T47D (cell line): ENCODE measurements around the gene CACNG8.
"Not testable (repeated sequence)": the region's sequence is repeated elsewhere in the genome, so short reads cannot be mapped to it uniquely, and the experiment has no call there.

Source experiments
- DNase-seq, 2 experiments: peaks; one replicate each; pipeline versions ENCODE4 v3.0.0 to v3.0.0-alpha.2; 2011 to 2012; ENCODE audit warnings: low read depth in 1 of 2, low spot score in 1 of 2
- JUND ChIP-seq: IDR thresholded peaks from 2 replicates; pipeline ENCODE4 v1.6.1; 2012; ENCODE audit warnings: low read depth
- in situ Hi-C: cut with HindIII; loops from 2 replicates; pipeline ENCODE4 v1.10.0; 2016; ENCODE audit warnings: low sequenced_read_pairs, low pct_unique_long_range_greater_than_20kb

The CACNG8 gene

GRCh38 chr19:54035215-54036178, 72.8 kb downstream of the CACNG8 start:
- in situ Hi-C loops = no loop called here
- TF ChIP-seq JUND = no peak

GRCh38 chr19:54036542-54036941, 73.8 kb downstream of the CACNG8 start:
- in situ Hi-C loops = not testable (repeated sequence)

More at GRCh38 chr19:54035215-54036178, 72.8 kb downstream of the CACNG8 start:
- no peak for DNase-seq

More at GRCh38 chr19:54036542-54036941, 73.8 kb downstream of the CACNG8 start:
- not testable (repeated sequence) for DNase-seq
